DMS153 treated with DMSO at 0.1 percent for 48 hours (cell line): ENCODE measurements around the gene RELL2.

Source experiments
- DNase-seq: peaks from one replicate; lab custom pipeline; 2025; ENCODE audit not compliant: unreplicated experiment; lab: John Stamatoyannopoulos, UW

Gene RELL2

GRCh38 chr5:141675672-141676071, 38.9 kb downstream of the RELL2 start:
- no peak for DNase-seq

- no peak for DNase-seq
Measured at GRCh38 chr5:141677415-141677814, 40.6 kb downstream of the RELL2 start.

GRCh38 chr5:141680178-141680577, 43.4 kb downstream of the RELL2 start:
- no peak for DNase-seq

- DNase-seq, result peak; percentile 10
Measured at GRCh38 chr5:141680751-141681201, 44.0 kb downstream of the RELL2 start.

GRCh38 chr5:141681295-141681694, 44.5 kb downstream of the RELL2 start:
- DNase-seq, result no peak

- DNase-seq, result no peak
Measured at GRCh38 chr5:141681695-141682641, 45.2 kb downstream of the RELL2 start, which contains the start of gene ARAP3. TSS of gene ARAP3 (minus strand) at chr5:141682230. CDS start at chr5:141680486, 1,744 bp downstream.

- no peak for DNase-seq
Measured at GRCh38 chr5:141683596-141684141, 46.9 kb downstream of the RELL2 start.

- DNase-seq, result no peak
Measured at GRCh38 chr5:141685591-141685990, 48.8 kb downstream of the RELL2 start.

GRCh38 chr5:141686648-141687416, 50.0 kb downstream of the RELL2 start:
- DNase-seq, result no peak
